ENCODE measurements around the gene TMEM200A. TPM values are rescaled to one million over a fixed set of nuclear protein-coding genes. Genes with fewer than 3 reads are reported as not detected.

The TMEM200A gene
- total and polyA plus RNA-seq, 2 of the 8 experiments (the other 6 are each of a cell fraction or from before 2014, with no cell fraction given) = 6.2 to 13.9 TPM

DNA sequence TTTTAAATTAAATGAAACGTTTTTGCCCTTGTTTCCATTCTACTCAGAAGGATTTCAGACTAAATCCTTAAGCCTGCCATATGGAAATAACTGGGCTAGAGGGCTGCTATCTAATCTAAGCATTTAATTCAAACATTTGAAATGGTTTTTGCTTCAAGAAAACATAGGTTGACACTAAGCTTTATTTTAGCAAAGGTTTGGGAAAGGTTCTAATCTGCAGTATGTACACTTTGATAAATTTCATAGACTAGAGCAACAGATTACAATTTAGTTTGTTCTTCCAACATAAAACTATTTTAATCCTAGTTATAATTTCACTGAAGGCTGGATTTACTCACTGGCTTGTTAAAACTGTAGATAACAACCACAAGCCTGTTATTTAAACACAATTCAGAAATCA lies 72.1 kb downstream of the TMEM200A start (continued):
- TF ChIP-seq, protein P1, sequence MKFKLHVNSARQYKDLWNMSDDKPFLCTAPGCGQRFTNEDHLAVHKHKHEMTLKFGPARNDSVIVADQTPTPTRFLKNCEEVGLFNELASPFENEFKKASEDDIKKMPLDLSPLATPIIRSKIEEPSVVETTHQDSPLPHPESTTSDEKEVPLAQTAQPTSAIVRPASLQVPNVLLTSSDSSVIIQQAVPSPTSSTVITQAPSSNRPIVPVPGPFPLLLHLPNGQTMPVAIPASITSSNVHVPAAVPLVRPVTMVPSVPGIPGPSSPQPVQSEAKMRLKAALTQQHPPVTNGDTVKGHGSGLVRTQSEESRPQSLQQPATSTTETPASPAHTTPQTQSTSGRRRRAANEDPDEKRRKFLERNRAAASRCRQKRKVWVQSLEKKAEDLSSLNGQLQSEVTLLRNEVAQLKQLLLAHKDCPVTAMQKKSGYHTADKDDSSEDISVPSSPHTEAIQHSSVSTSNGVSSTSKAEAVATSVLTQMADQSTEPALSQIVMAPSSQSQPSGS (IDR thresholded peaks at IDR 0.05; ENCODE audit: low read length) = no peak
- no peak for TF ChIP-seq RXRA (IDR thresholded peaks at IDR 0.05; ENCODE audit: insufficient read depth, low read depth, low read length)
- no peak for TF ChIP-seq YY1 (IDR thresholded peaks at IDR 0.05; ENCODE audit: low read depth, low read length)
